ENCODE data around the gene KCNQ2. TPM values are rescaled to one million over a fixed set of nuclear protein-coding genes. Genes with fewer than 3 reads are reported as not detected.

Gene KCNQ2
- total and polyA plus RNA-seq, 2 experiments from 2014 or later: 68.5 to 92.4 TPM

DNA sequence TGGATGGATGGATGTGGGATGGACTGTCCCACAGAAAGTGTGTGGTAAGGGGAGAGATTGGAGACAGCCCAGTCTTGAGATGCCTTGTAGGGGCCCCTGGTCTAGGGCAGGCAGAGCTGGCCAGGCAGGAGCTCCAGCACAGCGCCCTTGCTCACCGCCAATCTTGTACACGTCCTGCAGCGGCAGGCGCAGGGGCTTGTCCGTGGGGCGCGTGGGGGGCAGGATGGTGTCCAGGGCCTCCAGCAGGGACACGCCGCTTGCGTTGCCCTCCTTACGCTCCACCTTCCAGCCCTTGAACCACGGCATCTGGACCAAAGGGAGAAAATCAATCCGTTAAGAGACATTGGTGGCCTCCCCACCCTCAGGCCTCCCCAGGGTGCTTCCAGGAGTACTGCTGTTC, 20.5 kb upstream of the KCNQ2 start (continued):
- TF ChIP-seq, protein P1, sequence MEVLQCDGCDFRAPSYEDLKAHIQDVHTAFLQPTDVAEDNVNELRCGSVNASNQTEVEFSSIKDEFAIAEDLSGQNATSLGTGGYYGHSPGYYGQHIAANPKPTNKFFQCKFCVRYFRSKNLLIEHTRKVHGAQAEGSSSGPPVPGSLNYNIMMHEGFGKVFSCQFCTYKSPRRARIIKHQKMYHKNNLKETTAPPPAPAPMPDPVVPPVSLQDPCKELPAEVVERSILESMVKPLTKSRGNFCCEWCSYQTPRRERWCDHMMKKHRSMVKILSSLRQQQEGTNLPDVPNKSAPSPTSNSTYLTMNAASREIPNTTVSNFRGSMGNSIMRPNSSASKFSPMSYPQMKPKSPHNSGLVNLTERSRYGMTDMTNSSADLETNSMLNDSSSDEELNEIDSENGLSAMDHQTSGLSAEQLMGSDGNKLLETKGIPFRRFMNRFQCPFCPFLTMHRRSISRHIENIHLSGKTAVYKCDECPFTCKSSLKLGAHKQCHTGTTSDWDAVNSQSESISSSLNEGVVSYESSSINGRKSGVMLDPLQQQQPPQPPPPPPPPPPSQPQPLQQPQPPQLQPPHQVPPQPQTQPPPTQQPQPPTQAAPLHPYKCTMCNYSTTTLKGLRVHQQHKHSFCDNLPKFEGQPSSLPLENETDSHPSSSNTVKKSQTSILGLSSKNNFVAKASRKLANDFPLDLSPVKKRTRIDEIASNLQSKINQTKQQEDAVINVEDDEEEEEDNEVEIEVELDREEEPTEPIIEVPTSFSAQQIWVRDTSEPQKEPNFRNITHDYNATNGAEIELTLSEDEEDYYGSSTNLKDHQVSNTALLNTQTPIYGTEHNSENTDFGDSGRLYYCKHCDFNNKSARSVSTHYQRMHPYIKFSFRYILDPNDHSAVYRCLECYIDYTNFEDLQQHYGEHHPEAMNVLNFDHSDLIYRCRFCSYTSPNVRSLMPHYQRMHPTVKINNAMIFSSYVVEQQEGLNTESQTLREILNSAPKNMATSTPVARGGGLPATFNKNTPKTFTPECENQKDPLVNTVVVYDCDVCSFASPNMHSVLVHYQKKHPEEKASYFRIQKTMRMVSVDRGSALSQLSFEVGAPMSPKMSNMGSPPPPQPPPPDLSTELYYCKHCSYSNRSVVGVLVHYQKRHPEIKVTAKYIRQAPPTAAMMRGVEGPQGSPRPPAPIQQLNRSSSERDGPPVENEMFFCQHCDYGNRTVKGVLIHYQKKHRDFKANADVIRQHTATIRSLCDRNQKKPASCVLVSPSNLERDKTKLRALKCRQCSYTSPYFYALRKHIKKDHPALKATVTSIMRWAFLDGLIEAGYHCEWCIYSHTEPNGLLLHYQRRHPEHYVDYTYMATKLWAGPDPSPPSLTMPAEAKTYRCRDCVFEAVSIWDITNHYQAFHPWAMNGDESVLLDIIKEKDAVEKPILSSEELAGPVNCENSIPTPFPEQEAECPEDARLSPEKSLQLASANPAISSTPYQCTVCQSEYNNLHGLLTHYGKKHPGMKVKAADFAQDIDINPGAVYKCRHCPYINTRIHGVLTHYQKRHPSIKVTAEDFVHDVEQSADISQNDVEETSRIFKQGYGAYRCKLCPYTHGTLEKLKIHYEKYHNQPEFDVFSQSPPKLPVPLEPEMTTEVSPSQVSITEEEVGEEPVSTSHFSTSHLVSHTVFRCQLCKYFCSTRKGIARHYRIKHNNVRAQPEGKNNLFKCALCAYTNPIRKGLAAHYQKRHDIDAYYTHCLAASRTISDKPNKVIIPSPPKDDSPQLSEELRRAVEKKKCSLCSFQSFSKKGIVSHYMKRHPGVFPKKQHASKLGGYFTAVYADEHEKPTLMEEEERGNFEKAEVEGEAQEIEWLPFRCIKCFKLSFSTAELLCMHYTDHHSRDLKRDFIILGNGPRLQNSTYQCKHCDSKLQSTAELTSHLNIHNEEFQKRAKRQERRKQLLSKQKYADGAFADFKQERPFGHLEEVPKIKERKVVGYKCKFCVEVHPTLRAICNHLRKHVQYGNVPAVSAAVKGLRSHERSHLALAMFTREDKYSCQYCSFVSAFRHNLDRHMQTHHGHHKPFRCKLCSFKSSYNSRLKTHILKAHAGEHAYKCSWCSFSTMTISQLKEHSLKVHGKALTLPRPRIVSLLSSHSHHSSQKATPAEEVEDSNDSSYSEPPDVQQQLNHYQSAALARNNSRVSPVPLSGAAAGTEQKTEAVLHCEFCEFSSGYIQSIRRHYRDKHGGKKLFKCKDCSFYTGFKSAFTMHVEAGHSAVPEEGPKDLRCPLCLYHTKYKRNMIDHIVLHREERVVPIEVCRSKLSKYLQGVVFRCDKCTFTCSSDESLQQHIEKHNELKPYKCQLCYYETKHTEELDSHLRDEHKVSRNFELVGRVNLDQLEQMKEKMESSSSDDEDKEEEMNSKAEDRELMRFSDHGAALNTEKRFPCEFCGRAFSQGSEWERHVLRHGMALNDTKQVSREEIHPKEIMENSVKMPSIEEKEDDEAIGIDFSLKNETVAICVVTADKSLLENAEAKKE (CRISPR knock-in tag; IDR thresholded peaks at IDR 0.05): no peak
- no peak for TF ChIP-seq STAT1 (IDR thresholded peaks at IDR 0.05; ENCODE audit: unreplicated experiment)

DNA sequence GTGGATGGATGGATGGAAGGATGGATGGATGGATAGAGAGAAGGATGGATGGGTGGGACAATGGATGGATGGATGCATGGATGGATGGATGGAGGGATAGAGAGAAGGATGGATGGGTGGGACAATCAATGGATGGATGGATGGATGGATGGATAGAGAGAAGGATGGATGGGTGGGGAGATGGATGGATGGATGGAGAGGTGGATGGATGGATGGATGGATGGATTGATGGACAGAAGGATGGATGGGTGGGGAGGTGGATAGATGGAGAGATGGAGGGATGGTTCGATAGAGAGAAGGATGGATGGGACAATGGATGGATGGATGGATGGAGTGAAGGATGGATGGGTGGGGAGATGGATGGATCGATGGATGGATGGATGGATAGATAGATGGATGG, 20.1 kb upstream of the KCNQ2 start:
- Mint-ChIP-seq H3K4me1 (peaks cover 3% of the 10 kb centered on the region; the same call in 2 of the 3 replicates), H3K4me3 (no peak overlapping the region; the same call in 2 of the 3 replicates), H3K27ac (no peak overlapping the region), H3K36me3 (ENCODE audit: low read depth) (peaks cover 17% of the 10 kb centered on the region), H3K27me3 (ENCODE audit: insufficient read depth, low read depth, poor library complexity) (peaks cover 31% of the 10 kb centered on the region), H3K9me3 (peaks cover 3% of the 10 kb centered on the region; the same call in 1 of the 3 replicates)
- Histone ChIP-seq H3K4me3 (no peak overlapping the region), H3K27me3 (ENCODE audit: insufficient read depth) (peaks cover 37% of the 10 kb centered on the region), H3K4me1 (ENCODE audit: insufficient read depth) (peaks cover 14% of the 10 kb centered on the region; the same call in 1 of the 2 replicates), H3K27ac (ENCODE audit: low read depth) (no peak overlapping the region), H3K9me2 (ENCODE audit: insufficient read depth) (0 out of 2 replicates have a peak, but pooled peaks cover 5% of the 10 kb centered on the region), H3K4me2 (no peak overlapping the region), H3K36me3 (ENCODE audit: insufficient read depth) (no peaks in the 10 kb centered on the region), H2AFZ (no peak overlapping the region), H4K20me1 (replicated peaks; ENCODE audit: insufficient read depth) (no peaks in the 10 kb centered on the region), H3F3A (replicated peaks; ENCODE audit: low read depth) (no peaks in the 10 kb centered on the region), H3K79me2 (replicated peaks; ENCODE audit: insufficient read depth) (no peaks in the 10 kb centered on the region)
- no peak for ATAC-seq
- no peak for DNase-seq (ENCODE audit: low spot score)
- TF ChIP-seq, protein P2, sequence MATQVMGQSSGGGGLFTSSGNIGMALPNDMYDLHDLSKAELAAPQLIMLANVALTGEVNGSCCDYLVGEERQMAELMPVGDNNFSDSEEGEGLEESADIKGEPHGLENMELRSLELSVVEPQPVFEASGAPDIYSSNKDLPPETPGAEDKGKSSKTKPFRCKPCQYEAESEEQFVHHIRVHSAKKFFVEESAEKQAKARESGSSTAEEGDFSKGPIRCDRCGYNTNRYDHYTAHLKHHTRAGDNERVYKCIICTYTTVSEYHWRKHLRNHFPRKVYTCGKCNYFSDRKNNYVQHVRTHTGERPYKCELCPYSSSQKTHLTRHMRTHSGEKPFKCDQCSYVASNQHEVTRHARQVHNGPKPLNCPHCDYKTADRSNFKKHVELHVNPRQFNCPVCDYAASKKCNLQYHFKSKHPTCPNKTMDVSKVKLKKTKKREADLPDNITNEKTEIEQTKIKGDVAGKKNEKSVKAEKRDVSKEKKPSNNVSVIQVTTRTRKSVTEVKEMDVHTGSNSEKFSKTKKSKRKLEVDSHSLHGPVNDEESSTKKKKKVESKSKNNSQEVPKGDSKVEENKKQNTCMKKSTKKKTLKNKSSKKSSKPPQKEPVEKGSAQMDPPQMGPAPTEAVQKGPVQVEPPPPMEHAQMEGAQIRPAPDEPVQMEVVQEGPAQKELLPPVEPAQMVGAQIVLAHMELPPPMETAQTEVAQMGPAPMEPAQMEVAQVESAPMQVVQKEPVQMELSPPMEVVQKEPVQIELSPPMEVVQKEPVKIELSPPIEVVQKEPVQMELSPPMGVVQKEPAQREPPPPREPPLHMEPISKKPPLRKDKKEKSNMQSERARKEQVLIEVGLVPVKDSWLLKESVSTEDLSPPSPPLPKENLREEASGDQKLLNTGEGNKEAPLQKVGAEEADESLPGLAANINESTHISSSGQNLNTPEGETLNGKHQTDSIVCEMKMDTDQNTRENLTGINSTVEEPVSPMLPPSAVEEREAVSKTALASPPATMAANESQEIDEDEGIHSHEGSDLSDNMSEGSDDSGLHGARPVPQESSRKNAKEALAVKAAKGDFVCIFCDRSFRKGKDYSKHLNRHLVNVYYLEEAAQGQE (IDR thresholded peaks at IDR 0.05; ENCODE audit: unreplicated experiment): no peak
- TF ChIP-seq EZH2phosphoT487 (IDR thresholded peaks at IDR 0.05; ENCODE audit: unreplicated experiment) (no peak), CREB1 (CRISPR knock-in tag; IDR thresholded peaks at IDR 0.05; ENCODE audit: low read depth) (no peak), POLR2AphosphoS5 (IDR thresholded peaks at IDR 0.05; ENCODE audit: low read depth) (no peak), STAT1 (IDR thresholded peaks at IDR 0.05; ENCODE audit: unreplicated experiment) (no peak), EZH2 (IDR thresholded peaks at IDR 0.05; ENCODE audit: low read depth, unreplicated experiment) (no peak), JUNB (IDR thresholded peaks at IDR 0.05; ENCODE audit: unreplicated experiment) (no peak), ZNF114 (CRISPR knock-in tag; IDR thresholded peaks at IDR 0.05) (no peak)
- TF ChIP-seq, protein P3, sequence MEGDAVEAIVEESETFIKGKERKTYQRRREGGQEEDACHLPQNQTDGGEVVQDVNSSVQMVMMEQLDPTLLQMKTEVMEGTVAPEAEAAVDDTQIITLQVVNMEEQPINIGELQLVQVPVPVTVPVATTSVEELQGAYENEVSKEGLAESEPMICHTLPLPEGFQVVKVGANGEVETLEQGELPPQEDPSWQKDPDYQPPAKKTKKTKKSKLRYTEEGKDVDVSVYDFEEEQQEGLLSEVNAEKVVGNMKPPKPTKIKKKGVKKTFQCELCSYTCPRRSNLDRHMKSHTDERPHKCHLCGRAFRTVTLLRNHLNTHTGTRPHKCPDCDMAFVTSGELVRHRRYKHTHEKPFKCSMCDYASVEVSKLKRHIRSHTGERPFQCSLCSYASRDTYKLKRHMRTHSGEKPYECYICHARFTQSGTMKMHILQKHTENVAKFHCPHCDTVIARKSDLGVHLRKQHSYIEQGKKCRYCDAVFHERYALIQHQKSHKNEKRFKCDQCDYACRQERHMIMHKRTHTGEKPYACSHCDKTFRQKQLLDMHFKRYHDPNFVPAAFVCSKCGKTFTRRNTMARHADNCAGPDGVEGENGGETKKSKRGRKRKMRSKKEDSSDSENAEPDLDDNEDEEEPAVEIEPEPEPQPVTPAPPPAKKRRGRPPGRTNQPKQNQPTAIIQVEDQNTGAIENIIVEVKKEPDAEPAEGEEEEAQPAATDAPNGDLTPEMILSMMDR (conservative IDR thresholded peaks at IDR 0.05; ENCODE audit: low read depth in 2 of 2): no peak
- TF ChIP-seq, protein P4, sequence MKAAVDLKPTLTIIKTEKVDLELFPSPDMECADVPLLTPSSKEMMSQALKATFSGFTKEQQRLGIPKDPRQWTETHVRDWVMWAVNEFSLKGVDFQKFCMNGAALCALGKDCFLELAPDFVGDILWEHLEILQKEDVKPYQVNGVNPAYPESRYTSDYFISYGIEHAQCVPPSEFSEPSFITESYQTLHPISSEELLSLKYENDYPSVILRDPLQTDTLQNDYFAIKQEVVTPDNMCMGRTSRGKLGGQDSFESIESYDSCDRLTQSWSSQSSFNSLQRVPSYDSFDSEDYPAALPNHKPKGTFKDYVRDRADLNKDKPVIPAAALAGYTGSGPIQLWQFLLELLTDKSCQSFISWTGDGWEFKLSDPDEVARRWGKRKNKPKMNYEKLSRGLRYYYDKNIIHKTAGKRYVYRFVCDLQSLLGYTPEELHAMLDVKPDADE (IDR thresholded peaks at IDR 0.05): no peak

All from GM23338 (cell line).